ENCODE data around the gene TSPEAR.

TSPEAR gene

GRCh38 chr21:44709426-44710293 lies 1.7 kb downstream of the TSPEAR start:
- Mint-ChIP-seq H3K27ac (no peak overlapping the region), H3K4me3 (peak overlapping the region; percentile 8 to 56 (median 50)), H3K36me3 (ENCODE audit: low read depth) (no peaks in the 10 kb centered on the region), H3K4me1 (peaks cover 19% of the 10 kb centered on the region), H3K9me3 (peaks cover 5% of the 10 kb centered on the region), H3K27me3 (ENCODE audit: low read depth) (peaks cover 100% of the 10 kb centered on the region)
- TF ChIP-seq, protein P1, sequence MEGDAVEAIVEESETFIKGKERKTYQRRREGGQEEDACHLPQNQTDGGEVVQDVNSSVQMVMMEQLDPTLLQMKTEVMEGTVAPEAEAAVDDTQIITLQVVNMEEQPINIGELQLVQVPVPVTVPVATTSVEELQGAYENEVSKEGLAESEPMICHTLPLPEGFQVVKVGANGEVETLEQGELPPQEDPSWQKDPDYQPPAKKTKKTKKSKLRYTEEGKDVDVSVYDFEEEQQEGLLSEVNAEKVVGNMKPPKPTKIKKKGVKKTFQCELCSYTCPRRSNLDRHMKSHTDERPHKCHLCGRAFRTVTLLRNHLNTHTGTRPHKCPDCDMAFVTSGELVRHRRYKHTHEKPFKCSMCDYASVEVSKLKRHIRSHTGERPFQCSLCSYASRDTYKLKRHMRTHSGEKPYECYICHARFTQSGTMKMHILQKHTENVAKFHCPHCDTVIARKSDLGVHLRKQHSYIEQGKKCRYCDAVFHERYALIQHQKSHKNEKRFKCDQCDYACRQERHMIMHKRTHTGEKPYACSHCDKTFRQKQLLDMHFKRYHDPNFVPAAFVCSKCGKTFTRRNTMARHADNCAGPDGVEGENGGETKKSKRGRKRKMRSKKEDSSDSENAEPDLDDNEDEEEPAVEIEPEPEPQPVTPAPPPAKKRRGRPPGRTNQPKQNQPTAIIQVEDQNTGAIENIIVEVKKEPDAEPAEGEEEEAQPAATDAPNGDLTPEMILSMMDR (IDR thresholded peaks at IDR 0.05; ENCODE audit: unreplicated experiment in 3 of 3) = no peak

DNA sequence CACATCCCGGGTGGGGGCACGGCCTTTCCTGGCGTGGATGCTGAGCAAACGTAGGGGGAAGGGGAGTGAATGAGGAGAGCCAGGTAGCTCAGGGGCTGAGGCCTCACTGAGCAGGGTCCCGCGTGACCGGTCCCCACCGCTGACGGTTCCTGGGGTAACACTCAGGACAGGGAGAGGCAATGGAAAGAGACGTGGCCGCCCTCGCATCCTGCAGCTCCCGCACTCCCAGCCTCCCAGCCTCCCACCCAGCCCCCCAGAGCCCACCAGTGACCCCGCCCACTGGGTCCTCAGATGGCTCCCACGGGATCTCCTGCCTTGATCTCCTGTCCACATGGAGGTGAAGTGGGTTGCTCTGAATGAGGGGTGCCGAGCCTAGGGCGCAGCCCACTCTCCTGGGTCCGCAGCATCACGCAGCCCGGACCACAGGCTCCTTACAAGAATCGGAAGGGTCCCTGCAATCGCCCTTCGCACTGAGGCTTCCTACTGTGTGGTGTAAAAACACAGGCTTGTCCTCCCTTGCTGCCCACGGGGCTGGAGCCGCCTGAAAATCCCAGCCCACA lies 2.4 kb downstream of the TSPEAR start:
- Mint-ChIP-seq H3K9me3 (peaks cover 5% of the 10 kb centered on the region), H3K27ac (no peak overlapping the region), H3K36me3 (ENCODE audit: low read depth) (no peaks in the 10 kb centered on the region), H3K4me1 (peaks cover 19% of the 10 kb centered on the region), H3K4me3 (peak overlapping the region in 2 of 3 experiments; percentile 50 to 56), H3K27me3 (ENCODE audit: low read depth) (peaks cover 100% of the 10 kb centered on the region)
- TF ChIP-seq, protein P1 (IDR thresholded peaks at IDR 0.05; ENCODE audit: unreplicated experiment in 3 of 3) = no peak

GRCh38 chr21:44708213-44708865 lies 3.0 kb downstream of the TSPEAR start:
- H3K4me1 Mint-ChIP-seq = peaks cover 19% of the 10 kb centered on the region
- H3K4me3 Mint-ChIP-seq = no peak overlapping the region
- peaks cover 5% of the 10 kb centered on the region for H3K9me3 Mint-ChIP-seq
- peaks cover 100% of the 10 kb centered on the region for H3K27me3 Mint-ChIP-seq (ENCODE audit: low read depth)
- H3K27ac Mint-ChIP-seq = no peak overlapping the region
- TF ChIP-seq, protein P1 (IDR thresholded peaks at IDR 0.05; ENCODE audit: unreplicated experiment in 3 of 3) = no peak
- no peaks in the 10 kb centered on the region for H3K36me3 Mint-ChIP-seq (ENCODE audit: low read depth)

DNA sequence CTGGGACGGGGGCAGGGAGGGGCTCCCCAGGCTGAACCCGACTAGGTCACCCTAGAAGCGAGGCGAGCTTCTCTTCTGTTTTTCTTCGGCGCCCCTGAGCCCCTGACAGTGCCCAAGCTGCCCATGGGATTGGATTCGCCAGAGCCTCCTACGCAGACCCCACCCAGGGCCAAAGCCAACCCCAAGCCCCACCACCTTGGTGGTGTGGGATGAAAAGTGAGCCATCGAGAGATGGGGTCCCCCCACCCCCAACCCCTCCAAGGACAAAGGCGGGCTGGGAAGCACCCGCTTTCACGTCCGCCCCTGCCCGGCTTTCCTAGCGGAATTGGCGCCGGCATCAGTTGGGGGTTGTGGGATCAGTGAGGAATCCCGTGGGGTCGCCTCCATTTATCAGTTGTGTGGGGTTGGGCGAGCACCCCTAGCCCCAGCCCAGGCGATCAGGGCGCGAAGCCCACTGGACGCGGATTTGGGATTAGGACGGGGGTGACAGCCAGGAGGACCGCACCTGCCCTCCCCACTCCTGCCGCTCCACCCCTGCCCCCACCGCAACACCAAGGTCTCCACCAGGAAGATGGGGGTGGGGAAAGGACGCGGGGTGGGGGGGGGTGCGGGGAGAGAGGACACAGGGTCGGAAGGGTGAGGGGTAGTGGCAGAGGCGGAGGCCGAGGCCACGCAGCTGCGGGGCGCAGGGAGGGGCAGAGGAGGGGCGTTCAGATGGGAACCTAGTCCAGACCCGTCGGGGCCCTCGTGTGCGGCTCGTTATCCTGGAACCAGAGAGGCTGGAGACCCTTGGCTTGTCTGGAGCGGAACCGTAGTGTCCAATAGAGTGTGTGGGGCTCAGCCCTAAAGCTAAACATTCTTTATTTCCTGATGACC lies 4.4 kb downstream of the TSPEAR start:
- Mint-ChIP-seq H3K9me3 (peaks cover 5% of the 10 kb centered on the region), H3K27me3 (ENCODE audit: low read depth) (peaks cover 100% of the 10 kb centered on the region), H3K4me1 (peaks cover 19% of the 10 kb centered on the region), H3K4me3 (no peak overlapping the region), H3K36me3 (ENCODE audit: low read depth) (no peaks in the 10 kb centered on the region), H3K27ac (no peak overlapping the region)
- TF ChIP-seq, protein P1 (IDR thresholded peaks at IDR 0.05; ENCODE audit: unreplicated experiment in 3 of 3) = no peak

DNA sequence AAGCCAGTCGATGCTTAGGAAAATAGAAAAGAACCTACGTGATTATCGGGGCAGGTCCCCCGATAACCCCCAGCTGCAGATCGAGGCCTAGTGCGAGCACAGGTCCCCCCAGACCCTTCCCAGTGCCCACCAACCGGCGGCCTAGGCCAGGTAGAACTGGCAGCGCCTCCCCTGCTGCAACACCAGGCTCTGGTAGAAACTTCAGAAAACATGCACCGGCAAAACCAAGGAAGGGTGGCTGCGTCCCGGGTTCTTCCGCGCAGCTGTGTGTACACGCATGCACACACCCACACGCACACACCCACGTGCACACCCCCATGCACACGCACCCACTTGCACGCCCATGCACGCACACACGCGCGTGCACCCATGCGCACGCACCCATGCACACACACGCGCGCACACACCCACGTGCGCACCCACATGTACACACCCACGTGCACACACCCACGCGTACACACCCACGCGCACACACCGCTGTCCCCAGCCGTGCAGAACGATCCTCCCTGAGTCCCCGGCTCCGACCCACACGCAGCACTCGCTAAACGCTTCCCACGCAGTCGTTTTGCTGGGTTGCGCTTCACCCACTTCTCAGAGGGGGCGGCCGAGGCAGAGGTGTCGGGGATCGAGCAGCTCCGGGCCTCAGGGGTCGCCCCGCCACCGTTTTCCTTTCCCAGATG lies 5.2 kb downstream of the TSPEAR start:
- H3K4me3 Mint-ChIP-seq = peak overlapping the region in 1 of 3 experiments; percentile 39
- no peak overlapping the region for H3K27ac Mint-ChIP-seq
- H3K9me3 Mint-ChIP-seq = peaks cover 5% of the 10 kb centered on the region
- TF ChIP-seq, protein P1 (IDR thresholded peaks at IDR 0.05; ENCODE audit: unreplicated experiment in 3 of 3) = no peak
- H3K27me3 Mint-ChIP-seq (ENCODE audit: low read depth) = peaks cover 100% of the 10 kb centered on the region
- peaks cover 19% of the 10 kb centered on the region for H3K4me1 Mint-ChIP-seq
- no peaks in the 10 kb centered on the region for H3K36me3 Mint-ChIP-seq (ENCODE audit: low read depth)

All from nephron (organoid).